CD8-positive, alpha-beta memory T cell (primary cell): ENCODE data around the gene HACD2. TPM values are rescaled to one million over a fixed set of nuclear protein-coding genes. Genes with fewer than 3 reads are reported as not detected.

Experiments used
- CTCF ChIA-PET: fragments of 350-600 bp; sonication (Branson Sonifier 250); formaldehyde crosslinking; loops from one replicate; lab custom pipeline; 2021; ENCODE audit warnings: antibody characterized with exemption; lab: Charles Lee
- POLR2A ChIA-PET: fragments of 350-600 bp; sonication (Branson Sonifier 250); formaldehyde crosslinking; loops from one replicate; lab custom pipeline; 2021; ENCODE audit warnings: antibody characterized with exemption; lab: Charles Lee
- DNase-seq, 5 donors: peaks; one replicate each; pipeline versions ENCODE4 v3.0.0 to v3.0.0-alpha.2; 2020 to 2022; ENCODE audit warnings: mixed read lengths in 1 of 5
- H3K27ac ChIP-seq: one replicate; pipeline ENCODE4 v1.7.0; 2013; ENCODE audit warnings: low read depth, mild to moderate bottlenecking, low read length, moderate library complexity
- H3K27me3 ChIP-seq: 2 replicates; pipeline ENCODE4 v1.7.0; 2013; ENCODE audit warnings: low read length, mild to moderate bottlenecking; ENCODE audit not compliant: insufficient read depth, poor library complexity, severe bottlenecking
- H3K36me3 ChIP-seq: 2 replicates; pipeline ENCODE4 v1.7.0; 2013; ENCODE audit warnings: mild to moderate bottlenecking, low read length, moderate library complexity; ENCODE audit not compliant: insufficient read depth
- H3K4me1 ChIP-seq: 2 replicates; pipeline ENCODE4 v1.7.0; 2013; ENCODE audit warnings: mild to moderate bottlenecking, low read length, moderate library complexity; ENCODE audit not compliant: insufficient read depth
- H3K4me3 ChIP-seq: 2 replicates; pipeline ENCODE4 v1.7.0; 2013; ENCODE audit warnings: mild to moderate bottlenecking, low read length
- H3K9me3 ChIP-seq: 2 replicates; pipeline ENCODE4 v1.7.0; 2013; ENCODE audit warnings: mild to moderate bottlenecking, low read length
- H3K27ac Mint-ChIP-seq, 8 donors: one replicate each; pipeline ENCODE4 v1.8.0; 2020 to 2021; ENCODE audit warnings: mixed read lengths in 8 of 8, mild to moderate bottlenecking in 6 of 8, inconsistent platforms in 3 of 8, moderate library complexity in 3 of 8
- H3K27me3 Mint-ChIP-seq, 2 donors: one replicate each; pipeline ENCODE4 v1.8.0; 2020 to 2021; ENCODE audit warnings: mixed read lengths in 2 of 2, mild to moderate bottlenecking in 1 of 2, moderate library complexity in 1 of 2
- H3K36me3 Mint-ChIP-seq, 3 donors: one replicate each; pipeline ENCODE4 v1.8.0; 2020 to 2021; ENCODE audit warnings: mixed read lengths in 3 of 3, inconsistent platforms in 1 of 3, mild to moderate bottlenecking in 1 of 3
- H3K4me1 Mint-ChIP-seq, 3 donors: one replicate each; pipeline ENCODE4 v1.8.0; 2020 to 2021; ENCODE audit warnings: mixed read lengths in 3 of 3, inconsistent platforms in 1 of 3, mild to moderate bottlenecking in 1 of 3
- H3K4me3 Mint-ChIP-seq, 7 donors: one replicate each; pipeline ENCODE4 v1.8.0; 2020 to 2021; ENCODE audit warnings: mixed read lengths in 7 of 7, mild to moderate bottlenecking in 6 of 7, moderate library complexity in 4 of 7, inconsistent platforms in 2 of 7
- H3K9me3 Mint-ChIP-seq, 5 donors: one replicate each; pipeline ENCODE4 v1.8.0; 2020 to 2022; ENCODE audit warnings: mixed read lengths in 5 of 5, mild to moderate bottlenecking in 3 of 5, moderate library complexity in 2 of 5, inconsistent platforms in 1 of 5
- polyA plus RNA-seq: library from polyadenylated mRNA; unstranded; fragments of 300-500 nt; fragmentation: Illumina TruSeq; gene quantifications from one replicate; pipeline ENCODE4 v1.2.3, GENCODE V29; 2021
- total RNA-seq, 2 experiments: library from RNA; stranded (reverse); gene quantifications; one replicate each; pipeline ENCODE4 v1.2.3, GENCODE V29; 2021

The HACD2 gene
- total and polyA plus RNA-seq, 3 experiments from 2014 or later = 25.9 to 33.3 (median 33.0) TPM

DNA sequence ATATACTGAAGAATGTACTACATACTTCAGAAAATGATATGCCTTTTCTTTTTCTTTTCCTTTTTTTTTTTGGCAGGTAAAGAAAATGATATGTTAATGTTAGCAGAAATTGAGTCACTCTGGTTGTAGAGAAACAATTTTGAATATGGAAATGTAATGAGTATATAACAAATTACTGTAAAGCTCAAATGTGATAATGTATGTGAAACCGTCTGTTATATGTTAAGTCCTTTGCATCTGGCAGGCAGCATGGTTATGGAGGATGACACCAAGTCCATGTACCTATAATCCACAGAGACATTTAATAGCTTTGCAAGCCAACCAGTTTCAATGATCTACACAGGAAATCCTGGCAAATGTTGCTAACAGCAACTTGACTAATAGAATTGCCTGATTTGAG, 58.4 kb downstream of the HACD2 start:
- Mint-ChIP-seq H3K4me1 (peaks cover 44 to 71% (median 69%) of the 10 kb centered on the region in 3 donors), H3K4me3 (peak overlapping the region in 1 of 7 donors; percentile 16), H3K27ac (peak overlapping the region in 3 of 8 donors; percentile 39 to 63 (median 62)), H3K9me3 (no peaks in the 10 kb centered on the region), H3K27me3 (no peaks in the 10 kb centered on the region), H3K36me3 (peaks cover 10 to 46% (median 11%) of the 10 kb centered on the region in 3 donors)
- Histone ChIP-seq H3K4me3 (no peak overlapping the region), H3K36me3 (no peaks in the 10 kb centered on the region), H3K27me3 (no peaks in the 10 kb centered on the region), H3K27ac (no peak overlapping the region), H3K9me3 (no peaks in the 10 kb centered on the region), H3K4me1 (peaks cover 36% of the 10 kb centered on the region)
- CTCF ChIA-PET = no interaction called here
- POLR2A ChIA-PET = no interaction called here
- DNase-seq = no peak

DNA sequence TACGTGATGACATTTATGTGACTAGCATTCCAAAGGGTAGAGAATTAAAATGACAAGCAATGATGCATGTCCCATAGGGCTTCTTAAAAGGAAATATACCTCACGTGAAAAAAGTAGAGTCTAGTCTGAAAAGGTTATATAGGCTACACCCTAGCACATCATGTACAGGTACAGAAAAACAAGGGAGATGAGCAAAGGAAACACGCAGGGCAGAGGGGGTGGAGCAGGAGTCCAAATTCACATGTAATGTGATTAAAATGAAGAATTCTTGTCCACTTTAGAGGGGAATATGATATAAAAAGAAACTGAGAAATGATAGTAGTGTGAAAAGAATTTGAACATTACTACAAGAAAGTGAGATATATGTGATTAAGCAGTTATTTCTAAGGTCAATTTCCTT, 59.4 kb downstream of the HACD2 start:
- no peaks in the 10 kb centered on the region for H3K36me3 ChIP-seq
- no peak for DNase-seq
- no peaks in the 10 kb centered on the region for H3K9me3 Mint-ChIP-seq
- ChIA-PET CTCF (no interaction called here), POLR2A (no interaction called here)
- H3K27me3 ChIP-seq = no peaks in the 10 kb centered on the region
- peak overlapping the region in 2 of 8 donors; percentile 0 to 3 for H3K27ac Mint-ChIP-seq
- H3K4me1 ChIP-seq = peaks cover 42% of the 10 kb centered on the region
- peaks cover 53 to 81% (median 79%) of the 10 kb centered on the region in 3 donors for H3K4me1 Mint-ChIP-seq
- H3K4me3 Mint-ChIP-seq = no peak overlapping the region
- no peak overlapping the region for H3K4me3 ChIP-seq
- no peak overlapping the region for H3K27ac ChIP-seq
- no peaks in the 10 kb centered on the region for H3K27me3 Mint-ChIP-seq
- H3K36me3 Mint-ChIP-seq = peaks cover 10 to 46% (median 11%) of the 10 kb centered on the region in 3 donors
- H3K9me3 ChIP-seq = no peaks in the 10 kb centered on the region

DNA sequence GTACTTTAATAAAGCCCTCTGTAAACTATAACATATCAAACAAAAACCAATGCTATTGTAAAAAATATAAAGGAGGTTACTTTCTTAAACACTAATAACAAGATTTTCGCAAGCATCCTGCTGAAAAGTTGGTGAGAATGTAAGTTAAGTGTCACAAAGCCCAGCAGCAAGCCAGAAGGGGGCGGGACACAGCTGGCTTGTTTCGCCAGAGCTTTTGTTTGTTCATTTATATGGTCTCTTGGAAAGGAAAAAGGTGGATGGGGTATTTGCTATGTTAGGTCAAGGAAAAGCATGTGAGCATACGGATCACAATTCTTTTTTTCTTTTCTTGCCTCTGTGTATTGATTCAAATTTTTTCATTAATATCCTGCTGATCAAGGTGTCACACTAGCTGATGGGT, 59.9 kb downstream of the HACD2 start:
- no peak overlapping the region for H3K27ac ChIP-seq
- H3K4me1 ChIP-seq = peaks cover 42% of the 10 kb centered on the region
- ChIA-PET CTCF (no interaction called here), POLR2A (no interaction called here)
- no peaks in the 10 kb centered on the region for H3K27me3 ChIP-seq
- Mint-ChIP-seq H3K36me3 (peaks cover 10 to 46% (median 11%) of the 10 kb centered on the region in 3 donors), H3K27me3 (no peaks in the 10 kb centered on the region), H3K27ac (peak overlapping the region in 2 of 8 donors; percentile 3 to 34), H3K4me1 (peaks cover 54 to 83% (median 79%) of the 10 kb centered on the region in 3 donors), H3K9me3 (no peaks in the 10 kb centered on the region), H3K4me3 (no peak overlapping the region)
- DNase-seq = no peak
- H3K36me3 ChIP-seq = no peaks in the 10 kb centered on the region
- no peak overlapping the region for H3K4me3 ChIP-seq
- no peaks in the 10 kb centered on the region for H3K9me3 ChIP-seq

DNA sequence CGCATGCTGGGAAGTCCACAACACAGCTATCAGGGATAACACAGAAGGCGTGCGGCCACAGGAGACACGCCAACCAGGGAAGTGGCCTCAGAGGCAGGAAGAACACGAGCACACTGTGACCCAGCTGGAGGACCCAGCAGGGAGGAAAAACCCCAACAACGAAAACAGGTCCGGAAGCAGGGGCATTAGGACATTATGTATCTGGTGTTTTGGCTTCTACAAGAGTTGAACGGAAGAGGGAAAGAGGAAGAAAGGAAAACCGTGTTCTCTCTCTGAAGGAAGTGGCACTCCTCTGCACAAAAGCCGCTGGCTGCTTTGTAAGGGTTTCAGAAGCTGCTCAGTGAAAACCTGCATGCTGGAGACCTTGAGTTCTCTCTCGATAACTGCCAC, 61.8 kb downstream of the HACD2 start:
- Mint-ChIP-seq H3K4me1 (peaks cover 71 to 97% (median 91%) of the 10 kb centered on the region in 3 donors), H3K27ac (peak overlapping the region; percentile 64 to 88 (median 79))
- CTCF ChIA-PET = interaction anchor here (0.8 kb wide), 1 partner anchor 75 kb away, joined by 3 read pairs; no protein-coding TSS in a partner anchor

DNA sequence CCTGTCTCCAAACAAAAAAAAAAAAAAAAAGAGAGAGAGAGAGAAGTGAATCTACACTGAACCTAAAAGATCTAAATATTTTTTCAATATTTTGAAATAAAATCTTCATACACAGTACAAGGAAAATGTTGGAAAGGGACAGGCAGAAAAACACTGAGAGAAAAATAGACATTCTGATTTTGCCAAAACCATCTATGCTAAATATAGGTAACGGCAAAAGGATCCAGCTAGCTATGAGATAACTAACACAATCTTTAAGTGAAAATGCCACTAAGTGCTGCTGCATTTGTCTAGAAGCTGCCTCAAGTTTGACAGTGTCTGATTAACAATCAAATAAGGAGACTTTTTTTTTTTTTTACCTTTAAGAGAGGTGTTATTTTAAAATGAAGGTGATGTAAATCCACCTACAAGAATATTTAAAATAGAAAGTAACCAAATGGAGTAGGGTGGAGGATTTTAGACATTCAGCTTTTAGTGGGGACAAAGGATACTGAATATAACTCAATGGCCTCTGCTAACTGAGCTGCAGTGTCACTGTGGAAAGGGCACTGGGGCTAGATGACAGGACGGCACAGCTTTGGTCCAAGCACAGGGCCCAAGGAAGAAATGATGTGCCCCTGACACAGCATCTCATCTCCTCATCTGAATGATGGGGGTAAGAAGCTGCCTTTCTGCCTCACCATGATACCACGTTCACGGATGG, 62.4 kb downstream of the HACD2 start:
- Histone ChIP-seq H3K4me1 (peaks cover 48% of the 10 kb centered on the region), H3K36me3 (no peaks in the 10 kb centered on the region), H3K9me3 (no peaks in the 10 kb centered on the region), H3K27ac (no peak overlapping the region), H3K27me3 (no peaks in the 10 kb centered on the region), H3K4me3 (no peak overlapping the region)
- Mint-ChIP-seq H3K27me3 (no peaks in the 10 kb centered on the region), H3K27ac (peak overlapping the region; percentile 64 to 88 (median 79)), H3K4me3 (peak overlapping the region in 2 of 7 donors; percentile 43 to 68), H3K9me3 (no peaks in the 10 kb centered on the region), H3K36me3 (peaks cover 4 to 42% (median 10%) of the 10 kb centered on the region in 3 donors), H3K4me1 (peaks cover 68 to 93% (median 89%) of the 10 kb centered on the region in 3 donors)
- DNase-seq = no peak
- ChIA-PET POLR2A (interaction anchor here (0.7 kb wide), 1 partner anchor 292 kb away, joined by 6 read pairs; no protein-coding TSS in a partner anchor), CTCF (interaction anchor here (0.7 to 1.8 kb wide), 3 partner anchors 14 to 75 kb away, joined by 3 to 4 read pairs (median 4); no protein-coding TSS in a partner anchor)

More for the DNA sequence above, 61.8 kb downstream of the HACD2 start:
- Histone ChIP-seq H3K9me3 (no peaks in the 10 kb centered on the region), H3K27me3 (no peaks in the 10 kb centered on the region), H3K4me1 (peaks cover 48% of the 10 kb centered on the region), H3K27ac (no peak overlapping the region), H3K36me3 (no peaks in the 10 kb centered on the region), H3K4me3 (no peak overlapping the region)
- Mint-ChIP-seq H3K36me3 (peaks cover 9 to 46% (median 10%) of the 10 kb centered on the region in 3 donors), H3K9me3 (no peaks in the 10 kb centered on the region), H3K4me3 (peak overlapping the region in 4 of 7 donors; percentile 2 to 68 (median 40)), H3K27me3 (no peaks in the 10 kb centered on the region)
- POLR2A ChIA-PET = no interaction called here
- peak in 1 of 5 donors; percentile 4 for DNase-seq

DNA sequence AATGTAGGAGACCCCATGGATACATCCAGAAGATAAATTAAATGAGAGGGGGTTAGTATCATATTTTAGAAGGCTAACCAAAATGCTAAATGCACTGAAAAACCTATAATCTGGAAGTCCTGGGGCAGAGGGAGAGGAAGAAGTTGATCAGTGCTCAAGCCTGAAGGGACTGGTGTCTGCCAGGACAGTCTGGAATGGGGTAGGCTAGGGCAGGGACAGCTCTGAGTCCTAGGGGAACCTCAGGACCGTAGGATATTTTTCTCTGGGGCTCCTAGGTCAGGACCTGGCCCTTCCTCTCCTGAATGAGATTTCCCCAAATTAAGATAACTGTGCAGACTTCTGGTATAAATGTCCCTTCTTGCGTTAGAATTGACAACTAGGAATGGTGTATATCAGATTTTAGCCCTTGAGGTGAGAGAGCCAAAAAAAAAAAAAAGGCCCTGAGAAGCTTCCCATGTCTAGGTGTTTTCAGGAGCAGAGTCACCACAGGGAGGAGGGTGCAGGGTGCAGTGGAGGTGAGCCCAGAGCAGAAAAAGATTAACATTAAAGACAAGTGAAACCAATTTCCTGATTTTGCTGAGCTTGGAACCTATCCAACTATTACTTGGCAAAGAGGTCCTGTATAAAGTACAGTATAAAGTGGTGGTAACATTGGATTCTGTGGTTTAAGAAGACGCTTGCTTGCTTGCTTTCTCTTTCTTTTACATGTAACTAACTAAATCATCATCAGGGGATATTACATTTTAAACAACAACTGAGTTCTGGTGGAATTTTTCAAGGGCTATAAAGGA, 63.5 kb downstream of the HACD2 start:
- Mint-ChIP-seq H3K4me1 (peaks cover 62 to 88% (median 84%) of the 10 kb centered on the region in 3 donors), H3K27ac (peak overlapping the region in 5 of 8 donors; percentile 37 to 83 (median 64)), H3K9me3 (no peaks in the 10 kb centered on the region), H3K27me3 (no peaks in the 10 kb centered on the region), H3K36me3 (peaks cover 0 to 43% (median 10%) of the 10 kb centered on the region in 3 donors), H3K4me3 (peak overlapping the region in 5 of 7 donors; percentile 8 to 51 (median 33))
- Histone ChIP-seq H3K9me3 (no peaks in the 10 kb centered on the region), H3K36me3 (no peaks in the 10 kb centered on the region), H3K27me3 (no peaks in the 10 kb centered on the region), H3K27ac (no peak overlapping the region), H3K4me1 (peaks cover 48% of the 10 kb centered on the region), H3K4me3 (no peak overlapping the region)
- POLR2A ChIA-PET = interaction anchor here (0.7 kb wide), 1 partner anchor 291 kb away, joined by 6 read pairs; no protein-coding TSS in a partner anchor
- CTCF ChIA-PET = interaction anchor here (0.7 to 1.8 kb wide), 3 partner anchors 13 to 37 kb away, joined by 3 to 4 read pairs (median 4); no protein-coding TSS in a partner anchor
- peak in 1 of 5 donors; percentile 6 for DNase-seq

DNA sequence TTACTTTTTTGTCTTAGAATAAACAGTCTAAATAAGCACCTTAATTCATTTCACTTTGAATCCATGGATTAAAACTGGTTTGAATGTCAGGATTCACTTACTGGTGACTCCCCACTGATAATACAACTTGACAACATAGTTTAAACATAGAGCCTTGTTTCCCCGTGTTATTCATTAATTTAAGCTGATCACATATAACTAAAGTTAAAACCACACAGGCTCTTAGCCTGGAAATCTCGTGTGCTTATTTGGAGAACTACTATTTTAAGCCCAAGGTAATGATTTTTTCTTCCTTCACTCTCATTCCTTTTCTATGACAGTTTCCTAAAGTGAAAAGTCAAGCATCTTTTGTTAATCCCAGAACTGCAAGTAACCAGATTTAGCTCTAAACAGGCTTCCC, 64.2 kb downstream of the HACD2 start:
- Mint-ChIP-seq H3K4me3 (no peak overlapping the region), H3K27me3 (no peaks in the 10 kb centered on the region), H3K4me1 (peaks cover 60 to 81% (median 76%) of the 10 kb centered on the region in 3 donors), H3K9me3 (no peaks in the 10 kb centered on the region), H3K36me3 (peaks cover 0 to 41% (median 8%) of the 10 kb centered on the region in 3 donors), H3K27ac (peak overlapping the region in 2 of 8 donors; percentile 10 to 25)
- Histone ChIP-seq H3K27ac (no peak overlapping the region), H3K4me3 (no peak overlapping the region), H3K36me3 (no peaks in the 10 kb centered on the region), H3K9me3 (no peaks in the 10 kb centered on the region), H3K4me1 (peaks cover 48% of the 10 kb centered on the region), H3K27me3 (no peaks in the 10 kb centered on the region)
- ChIA-PET CTCF (interaction anchor here (1.8 kb wide), 1 partner anchor 12 kb away, joined by 4 read pairs; no protein-coding TSS in a partner anchor), POLR2A (no interaction called here)
- no peak for DNase-seq
